Measurements from ENCODE around the gene FOXN3.

DNA sequence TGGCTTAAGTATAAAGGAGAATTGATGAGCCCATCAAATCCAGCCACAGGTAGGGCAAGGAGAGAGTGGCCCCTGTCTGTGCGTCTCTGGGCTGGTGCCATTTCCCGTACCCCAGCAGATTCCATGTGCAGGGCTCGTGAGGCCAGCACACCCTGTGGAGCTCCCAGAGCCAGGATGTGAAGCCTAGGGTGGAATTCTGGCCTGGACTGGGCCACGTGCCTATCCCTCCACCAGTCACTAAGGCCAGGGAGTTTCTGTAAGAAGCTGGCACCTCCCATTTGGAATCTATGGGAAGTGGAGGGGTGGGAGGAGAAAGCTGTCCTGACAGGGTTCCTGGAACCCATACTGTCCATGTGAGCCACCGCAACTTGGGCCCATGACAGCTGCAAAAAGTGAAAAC is 148.5 kb downstream of the FOXN3 start:
- TF ChIP-seq FOXK2 (IDR thresholded peaks at IDR 0.05) (no peak), FOXM1 (IDR thresholded peaks at IDR 0.05; ENCODE audit: borderline replicate concordance) (no peak), LEF1 (IDR thresholded peaks at IDR 0.05; ENCODE audit: borderline replicate concordance) (no peak), FOXA1 (IDR thresholded peaks at IDR 0.05) (no peak), SP1 (IDR thresholded peaks at IDR 0.05) (no peak), SUZ12 (IDR thresholded peaks at IDR 0.05) (no peak), PKNOX1 (IDR thresholded peaks at IDR 0.05) (no peak)
